RWPE2 (cell line): ENCODE measurements around the gene EML4.
"Not testable (repeated sequence)": the region's sequence is repeated elsewhere in the genome, so short reads cannot be mapped to it uniquely, and the experiment has no call there.

ENCODE experiments used
- ATAC-seq: fragments of 200-7000 bp; cut with Tn5 transposase; 3 replicates; pipeline ENCODE4 v1.9.1; 2021; ENCODE audit warnings: low read depth
- DNase-seq: peaks from one replicate; pipeline ENCODE4 v3.0.0-alpha.2; 2020; ENCODE audit warnings: low spot score
- H3K27ac ChIP-seq: fragments of 450-650 bp; 2 replicates; pipeline ENCODE4 v1.5.1; 2017; ENCODE audit warnings: mild to moderate bottlenecking; ENCODE audit not compliant: poor library complexity, severe bottlenecking
- H3K27me3 ChIP-seq: fragments of 250-450 bp; sonication (Bioruptor Pico); 2 replicates; pipeline ENCODE4 v1.5.1; 2021; ENCODE audit warnings: mild to moderate bottlenecking, moderate library complexity; ENCODE audit not compliant: insufficient read depth, poor library complexity, severe bottlenecking
- H3K36me3 ChIP-seq: fragments of 250-450 bp; sonication (Bioruptor Pico); 2 replicates; pipeline ENCODE4 v1.5.1; 2020; ENCODE audit warnings: low read depth, mild to moderate bottlenecking, moderate library complexity
- H3K4me1 ChIP-seq: fragments of 250-450 bp; sonication (Bioruptor Pico); 2 replicates; pipeline ENCODE4 v1.5.1; 2021; ENCODE audit warnings: mild to moderate bottlenecking, moderate library complexity; ENCODE audit not compliant: insufficient read depth, poor library complexity, severe bottlenecking
- H3K4me3 ChIP-seq: fragments of 250-450 bp; sonication (Bioruptor Pico); 2 replicates; pipeline ENCODE4 v1.5.1; 2021; ENCODE audit warnings: mild to moderate bottlenecking, moderate library complexity; ENCODE audit not compliant: severe bottlenecking
- H3K9me3 ChIP-seq: fragments of 250-450 bp; sonication (Bioruptor Pico); 2 replicates; pipeline ENCODE4 v1.5.1; 2021; ENCODE audit warnings: mild to moderate bottlenecking, moderate library complexity; ENCODE audit not compliant: severe bottlenecking
- TF ChIP-seq, protein P1 (sequence below): fragments of 450-650 bp; IDR thresholded peaks from one replicate; pipeline ENCODE4 v1.5.1; 2017; ENCODE audit warnings: mild to moderate bottlenecking, moderate library complexity; ENCODE audit not compliant: poor library complexity, severe bottlenecking

Gene EML4

DNA sequence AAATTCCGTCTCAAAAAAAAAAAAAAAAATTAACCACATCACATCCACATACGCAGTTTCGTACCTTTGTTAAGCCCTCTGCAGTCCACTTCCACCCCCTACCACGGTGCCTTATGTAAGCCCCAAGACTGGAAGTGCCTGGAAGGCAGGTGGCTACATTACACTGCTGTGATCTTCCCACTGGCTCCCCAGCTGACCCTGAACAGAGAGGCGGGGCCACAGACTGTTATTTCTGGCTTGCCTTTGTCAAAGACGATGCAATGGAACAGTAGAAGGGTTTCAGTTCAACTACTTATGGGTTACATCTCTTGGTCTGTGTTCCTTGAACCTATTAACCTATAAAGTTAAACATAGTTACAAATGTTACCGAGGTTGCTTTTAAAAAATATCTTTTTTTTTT lies 207.6 kb downstream of the EML4 start:
- TF ChIP-seq, protein P1, sequence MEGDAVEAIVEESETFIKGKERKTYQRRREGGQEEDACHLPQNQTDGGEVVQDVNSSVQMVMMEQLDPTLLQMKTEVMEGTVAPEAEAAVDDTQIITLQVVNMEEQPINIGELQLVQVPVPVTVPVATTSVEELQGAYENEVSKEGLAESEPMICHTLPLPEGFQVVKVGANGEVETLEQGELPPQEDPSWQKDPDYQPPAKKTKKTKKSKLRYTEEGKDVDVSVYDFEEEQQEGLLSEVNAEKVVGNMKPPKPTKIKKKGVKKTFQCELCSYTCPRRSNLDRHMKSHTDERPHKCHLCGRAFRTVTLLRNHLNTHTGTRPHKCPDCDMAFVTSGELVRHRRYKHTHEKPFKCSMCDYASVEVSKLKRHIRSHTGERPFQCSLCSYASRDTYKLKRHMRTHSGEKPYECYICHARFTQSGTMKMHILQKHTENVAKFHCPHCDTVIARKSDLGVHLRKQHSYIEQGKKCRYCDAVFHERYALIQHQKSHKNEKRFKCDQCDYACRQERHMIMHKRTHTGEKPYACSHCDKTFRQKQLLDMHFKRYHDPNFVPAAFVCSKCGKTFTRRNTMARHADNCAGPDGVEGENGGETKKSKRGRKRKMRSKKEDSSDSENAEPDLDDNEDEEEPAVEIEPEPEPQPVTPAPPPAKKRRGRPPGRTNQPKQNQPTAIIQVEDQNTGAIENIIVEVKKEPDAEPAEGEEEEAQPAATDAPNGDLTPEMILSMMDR = no peak
- H3K4me1 ChIP-seq = peaks cover 7% of the 10 kb centered on the region
- no peaks in the 10 kb centered on the region for H3K27me3 ChIP-seq
- H3K9me3 ChIP-seq = no peaks in the 10 kb centered on the region
- H3K27ac ChIP-seq = no peak overlapping the region
- H3K36me3 ChIP-seq = no peaks in the 10 kb centered on the region
- DNase-seq (no peak), ATAC-seq (no peak)
- H3K4me3 ChIP-seq = no peak overlapping the region

DNA sequence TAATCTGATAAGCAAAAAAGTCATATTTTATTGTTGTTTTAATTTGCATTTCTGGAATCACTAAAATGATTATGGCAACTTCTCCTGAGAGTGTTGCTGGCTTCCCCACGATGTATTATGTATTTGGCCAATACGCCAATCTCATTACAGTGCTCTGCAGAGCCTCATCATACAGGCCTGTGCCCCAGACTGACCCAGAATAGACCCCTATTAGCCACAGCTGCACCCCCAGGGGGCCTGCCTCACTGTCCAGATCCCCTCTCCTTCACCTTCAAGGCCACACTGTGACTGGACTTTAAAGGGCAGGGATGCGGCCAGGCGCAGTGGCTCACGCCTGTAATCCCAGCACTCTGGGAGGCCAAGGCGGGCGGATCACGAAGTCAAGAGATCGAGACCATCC lies 209.3 kb downstream of the EML4 start:
- no peaks in the 10 kb centered on the region for H3K4me1 ChIP-seq
- TF ChIP-seq, protein P1 = no peak
- no peaks in the 10 kb centered on the region for H3K36me3 ChIP-seq
- ATAC-seq (no peak), DNase-seq (no peak)
- H3K4me3 ChIP-seq = no peak overlapping the region
- H3K27ac ChIP-seq = no peak overlapping the region
- H3K9me3 ChIP-seq = no peaks in the 10 kb centered on the region
- no peaks in the 10 kb centered on the region for H3K27me3 ChIP-seq

DNA sequence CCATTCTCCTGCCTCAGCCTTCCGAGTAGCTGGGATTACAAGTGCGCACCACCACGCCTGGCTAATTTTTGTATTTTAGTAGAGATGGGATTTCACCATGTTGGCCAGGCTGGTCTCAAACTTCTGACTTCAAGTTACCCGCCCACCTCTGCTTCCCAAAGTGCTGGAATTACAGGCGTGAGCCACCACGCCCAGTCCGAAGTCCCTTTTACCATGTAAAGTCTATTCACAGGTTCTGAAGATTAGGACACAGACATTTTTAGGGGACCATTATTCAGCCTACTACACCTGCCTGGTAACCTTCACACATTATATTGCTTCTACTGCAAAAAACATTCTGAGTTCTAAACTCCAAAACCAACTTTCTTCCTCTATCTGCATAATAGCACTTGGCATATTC lies 210.9 kb downstream of the EML4 start:
- H3K36me3 ChIP-seq, H3K27ac ChIP-seq, H3K27me3 ChIP-seq, ATAC-seq, DNase-seq, H3K4me1 ChIP-seq, H3K9me3 ChIP-seq, H3K4me3 ChIP-seq: not testable (repeated sequence)

DNA sequence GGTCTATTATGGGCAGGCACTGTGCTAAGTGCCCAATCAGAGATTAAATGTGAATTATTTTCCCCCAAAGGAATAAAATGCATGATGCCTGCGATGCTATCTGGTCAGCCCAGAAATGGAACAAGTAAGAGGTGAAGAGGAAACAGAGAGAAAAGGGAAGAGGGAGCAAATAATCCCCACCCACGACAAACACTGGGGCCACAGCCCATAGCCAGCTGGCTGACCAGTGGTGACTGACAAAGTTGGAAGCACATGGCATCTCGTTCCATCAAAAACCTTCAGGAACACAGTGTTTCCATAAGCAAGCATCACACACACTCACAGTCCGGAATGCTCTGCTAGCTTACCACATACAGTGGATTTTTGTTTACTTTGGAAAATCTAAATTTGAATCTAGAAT lies 213.0 kb downstream of the EML4 start:
- TF ChIP-seq, protein P1 = no peak
- Histone ChIP-seq H3K4me3 (no peak overlapping the region), H3K36me3 (no peaks in the 10 kb centered on the region), H3K27me3 (no peaks in the 10 kb centered on the region), H3K27ac (no peak overlapping the region), H3K4me1 (no peaks in the 10 kb centered on the region), H3K9me3 (no peaks in the 10 kb centered on the region)
- ATAC-seq (no peak), DNase-seq (no peak)
